KBM-7 (cell line): ENCODE data around the gene MTNR1B.

Source experiments
- DNase-seq: peaks from one replicate; pipeline ENCODE4 v3.0.0-alpha.2; 2015
- in situ Hi-C: fragments of 300-500 bp; cut with MboI; formaldehyde crosslinking; loops from 2 replicates; pipeline ENCODE4 v1.14.3; 2020; ENCODE audit warnings: low sequenced_read_pairs, low pct_unique_long_range_greater_than_20kb, mixed read lengths

Gene MTNR1B

GRCh38 chr11:92969634-92970347, at the start of gene MTNR1B:
Gene MTNR1B (plus strand): TSS chr11:92969651. CDS start chr11:92969726, 75 bp downstream.
- DNase-seq, result no peak
- in situ Hi-C loops, result no loop called here

- DNase-seq, result no peak
- in situ Hi-C loops, result no loop called here
Measured at GRCh38 chr11:92920331-92920730, 49.1 kb upstream of the MTNR1B start.

GRCh38 chr11:92922731-92923130, 46.7 kb upstream of the MTNR1B start:
- in situ Hi-C loops, result no loop called here
- no peak for DNase-seq

- in situ Hi-C loops, result no loop called here
- no peak for DNase-seq
Measured at GRCh38 chr11:92929246-92929645, 40.2 kb upstream of the MTNR1B start.

GRCh38 chr11:92929653-92930052, 39.8 kb upstream of the MTNR1B start:
- in situ Hi-C loops, result no loop called here
- DNase-seq, result no peak

GRCh38 chr11:92931746-92932422, 37.6 kb upstream of the MTNR1B start:
- in situ Hi-C loops, result no loop called here
- no peak for DNase-seq

GRCh38 chr11:92939305-92939704, 30.1 kb upstream of the MTNR1B start:
- in situ Hi-C loops, result no loop called here

GRCh38 chr11:92941676-92942571, 27.5 kb upstream of the MTNR1B start:
- peak; percentile 39 for DNase-seq
- in situ Hi-C loops, result no loop called here

More at GRCh38 chr11:92939305-92939704, 30.1 kb upstream of the MTNR1B start:
- DNase-seq, result no peak

- in situ Hi-C loops, result no loop called here
- DNase-seq, result no peak
Measured at GRCh38 chr11:92946707-92947106, 22.7 kb upstream of the MTNR1B start.

- no peak for DNase-seq
- in situ Hi-C loops, result no loop called here
Measured at GRCh38 chr11:92948116-92948515, 21.3 kb upstream of the MTNR1B start.

GRCh38 chr11:92954003-92954402, 15.4 kb upstream of the MTNR1B start:
- in situ Hi-C loops, result no loop called here
- DNase-seq, result no peak

GRCh38 chr11:92955860-92956259, 13.6 kb upstream of the MTNR1B start:
- in situ Hi-C loops, result no loop called here
- no peak for DNase-seq

GRCh38 chr11:92960886-92961285, 8.6 kb upstream of the MTNR1B start:
- in situ Hi-C loops, result no loop called here
- DNase-seq, result no peak

- in situ Hi-C loops, result no loop called here
- no peak for DNase-seq
Measured at GRCh38 chr11:92962446-92962845, 7.0 kb upstream of the MTNR1B start.

GRCh38 chr11:92964471-92964870, 5.0 kb upstream of the MTNR1B start:
- DNase-seq, result no peak
- in situ Hi-C loops, result no loop called here

GRCh38 chr11:92965196-92965595, 4.3 kb upstream of the MTNR1B start:
- no peak for DNase-seq
- in situ Hi-C loops, result no loop called here

- in situ Hi-C loops, result no loop called here
Measured at GRCh38 chr11:92967178-92967577, 2.3 kb upstream of the MTNR1B start.

GRCh38 chr11:92967867-92968266, 1.6 kb upstream of the MTNR1B start:
- in situ Hi-C loops, result no loop called here
- no peak for DNase-seq

More at GRCh38 chr11:92967178-92967577, 2.3 kb upstream of the MTNR1B start:
- DNase-seq, result no peak

GRCh38 chr11:92969293-92969633, 188 bp upstream of the MTNR1B start:
- no peak for DNase-seq
- in situ Hi-C loops, result no loop called here

- no peak for DNase-seq
- in situ Hi-C loops, result no loop called here
Measured at GRCh38 chr11:92972248-92972647, 2.8 kb downstream of the MTNR1B start.
